Measurements from ENCODE around the gene IRF3.

DNA sequence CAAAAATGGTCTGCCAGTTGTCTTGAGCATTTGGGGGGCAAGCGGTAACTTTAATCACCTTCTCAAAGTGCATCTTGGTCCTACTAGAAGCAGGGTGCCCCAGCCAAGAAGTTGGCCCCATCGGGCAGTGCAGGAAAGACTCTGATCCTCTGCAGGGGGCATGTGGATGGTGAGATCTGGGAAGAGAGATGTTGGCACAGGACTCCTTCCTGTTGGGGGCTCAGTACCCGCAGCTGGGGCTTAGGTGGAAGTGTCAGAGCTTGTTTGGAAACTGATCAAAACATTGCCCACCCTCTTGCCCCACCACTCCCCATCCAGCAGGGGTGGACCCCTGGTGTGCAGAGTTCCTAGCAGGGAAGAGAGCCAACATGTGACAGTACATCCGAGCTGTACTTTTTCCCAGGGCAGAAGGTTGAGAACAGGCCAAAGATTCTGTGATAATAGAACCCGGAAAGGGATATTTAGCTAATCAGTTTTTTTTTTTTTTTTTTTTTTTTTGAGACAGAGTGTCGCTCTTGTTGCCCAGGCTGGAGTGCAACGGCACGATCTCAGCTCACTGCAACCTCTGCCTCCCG lies 34.6 kb downstream of the IRF3 start:
- no peak for TF ChIP-seq CTCF (IDR thresholded peaks at IDR 0.05)
- no peak for TF ChIP-seq POLR2A (IDR thresholded peaks at IDR 0.05)

All from right lobe of liver (tissue), 4 donors.